Spleen (tissue), 11 donors: ENCODE measurements around the gene PDE3A. TPM values are rescaled to one million over a fixed set of nuclear protein-coding genes. Genes with fewer than 3 reads are reported as not detected.

Experiments used
- DNase-seq: peaks from one replicate; pipeline ENCODE4 v3.0.0-alpha.2; 2020
- H3K27ac ChIP-seq, 8 donors: fragments of 200-600 bp; sonication (generic) in 7 of 8; 1 replicate in 4 of 8; 2 replicates in 4 of 8; pipeline versions ENCODE4 v1.5.0 to v1.8.0; 2016 to 2021; ENCODE audit warnings: inconsistent platforms in 4 of 8, mild to moderate bottlenecking in 4 of 8, moderate library complexity in 1 of 8
- H3K27me3 ChIP-seq, 7 donors: fragments of 200-600 bp; sonication (generic) in 6 of 7; replicated peaks in 1 of 7; 1 replicate in 4 of 7; 2 replicates in 3 of 7; pipeline versions ENCODE4 v1.5.0 to v1.8.0; 2016 to 2021; ENCODE audit warnings: inconsistent platforms in 3 of 7, mild to moderate bottlenecking in 1 of 7
- H3K36me3 ChIP-seq, 6 donors: fragments of 200-600 bp; sonication (generic) in 5 of 6; 1 replicate in 4 of 6; 2 replicates in 2 of 6; pipeline versions ENCODE4 v1.5.0 to v1.8.0; 2016 to 2021; ENCODE audit warnings: inconsistent platforms in 2 of 6
- H3K4me1 ChIP-seq, 6 donors: fragments of 200-600 bp; sonication (generic) in 5 of 6; 1 replicate in 3 of 6; 2 replicates in 3 of 6; pipeline versions ENCODE4 v1.5.0 to v1.8.0; 2016 to 2021; ENCODE audit warnings: inconsistent platforms in 3 of 6
- H3K4me3 ChIP-seq, 8 donors: fragments of 200-600 bp; sonication (generic) in 7 of 8; 1 replicate in 4 of 8; 2 replicates in 4 of 8; pipeline versions ENCODE4 v1.5.0 to v1.8.0; 2016 to 2021; ENCODE audit warnings: inconsistent platforms in 4 of 8, mild to moderate bottlenecking in 4 of 8, moderate library complexity in 2 of 8
- H3K9me3 ChIP-seq, 8 donors: fragments of 200-600 bp; sonication (generic) in 7 of 8; 1 replicate in 4 of 8; 2 replicates in 4 of 8; pipeline versions ENCODE4 v1.5.0 to v1.8.0; 2016 to 2021; ENCODE audit warnings: inconsistent platforms in 4 of 8
- CTCF ChIP-seq, 11 experiments: fragments of 200-600 bp in 7 of 11; fragments of 450-650 bp in 4 of 11; sonication (generic) in 4 of 11; IDR thresholded peaks in 8 of 11; conservative IDR thresholded peaks in 3 of 11; 1 replicate in 7 of 11; 2 replicates in 4 of 11; pipeline versions ENCODE4 v1.4.0 to v1.8.0; 2016 to 2021; ENCODE audit warnings: antibody characterized with exemption in 11 of 11, inconsistent platforms in 4 of 11, mild to moderate bottlenecking in 1 of 11
- POLR2A ChIP-seq, 3 donors: fragments of 450-650 bp; IDR thresholded peaks; one replicate each; pipeline ENCODE4 v1.5.1; 2017; ENCODE audit warnings: antibody characterized with exemption in 3 of 3, mild to moderate bottlenecking in 1 of 3
- POLR2AphosphoS5 ChIP-seq, 3 donors: sonication (generic); formaldehyde crosslinking; IDR thresholded peaks; one replicate each; pipeline ENCODE4 v1.5.1; 2017; ENCODE audit warnings: antibody characterized with exemption in 3 of 3
- WGBS, 5 donors: extraction: QIAGEN DNeasy Blood & Tissue Kit in 3 of 5; methylation state at CpG; one replicate each; pipeline versions ENCODE4 v1.1.5 to v1.1.7; 2013 to 2018; 5-methylcytosine and 5-hydroxymethylcytosine counted together
- intact Hi-C: fragments of 100-400 bp; cut with DNase I; formaldehyde crosslinking; loops from one replicate; pipeline ENCODE4 v1.15.0; 2023; ENCODE audit warnings: low total_unique reads
- polyA plus RNA-seq, 3 donors: library from polyadenylated mRNA; stranded (reverse); fragments of 200-250 nt; gene quantifications; one replicate each; pipeline ENCODE4 v1.2.1, GENCODE V29; 2013
- total RNA-seq, 7 donors: library from RNA; depleted of rRNA in 3 of 7; stranded (reverse); fragments of >200 nt in 3 of 7; fragmentation: NEBNext Ultra II Directional in 4 of 7; extraction: Animal tissue kit (Norgen Biotek cat#: 25700) in 4 of 7; gene quantifications; one replicate each; pipeline versions ENCODE4 v1.1.0 to v1.2.1, GENCODE V29; 2016 to 2021
- donor health status: healthy with polysubstance abuse.
- donor health status: DM: no; HTN: no; CAD: no; lungs with moderate emphysema.
- donor health status: DM: no; HTN: no; CAD: no.
- donor health status: Bipolar disorder and iron deficiency.
- donor health status: healthy.
- donor health status: DM: no; HTN: no; CAD: no.
- donor health status: DM: yes; HTN: yes; CAD: no.

Gene PDE3A
- total and polyA plus RNA-seq, 10 donors: 0.57 to 10.1 (median 7.5) TPM

GRCh38 chr12:20493934-20494333 lies 125.6 kb downstream of the PDE3A start:
- no peak for DNase-seq
- H3K4me1 ChIP-seq: no peaks in the 10 kb centered on the region
- H3K27me3 ChIP-seq: no peaks in the 10 kb centered on the region
- intact Hi-C loops: no loop called here
- WGBS, 5 donors: 71 to 87% (median 78%) methylated on average over 1 of the region's 1 CpG
- peak overlapping the region in 1 of 8 donors; percentile 23 for H3K27ac ChIP-seq
- H3K4me3 ChIP-seq: no peak overlapping the region
- TF ChIP-seq CTCF (IDR thresholded peaks at IDR 0.05 in 8 of 11, conservative IDR thresholded peaks at IDR 0.05 in 3 of 11) (no peak), POLR2A (IDR thresholded peaks at IDR 0.05) (no peak), POLR2AphosphoS5 (IDR thresholded peaks at IDR 0.05) (no peak)
- no peaks in the 10 kb centered on the region for H3K9me3 ChIP-seq
- H3K36me3 ChIP-seq: no peaks in the 10 kb centered on the region

GRCh38 chr12:20494851-20495250 lies 126.5 kb downstream of the PDE3A start:
- Histone ChIP-seq H3K9me3 (no peaks in the 10 kb centered on the region), H3K4me3 (no peak overlapping the region), H3K4me1 (no peaks in the 10 kb centered on the region), H3K27me3 (no peaks in the 10 kb centered on the region), H3K27ac (peak overlapping the region in 1 of 8 donors; percentile 3), H3K36me3 (no peaks in the 10 kb centered on the region)
- TF ChIP-seq CTCF (IDR thresholded peaks at IDR 0.05 in 8 of 11, conservative IDR thresholded peaks at IDR 0.05 in 3 of 11) (no peak), POLR2A (IDR thresholded peaks at IDR 0.05) (no peak), POLR2AphosphoS5 (IDR thresholded peaks at IDR 0.05) (no peak)
- 68 to 85% (median 78%) methylated on average over 2 of the region's 2 CpGs for WGBS, 5 donors
- DNase-seq: no peak
- intact Hi-C loops: no loop called here

- TF ChIP-seq POLR2A (IDR thresholded peaks at IDR 0.05) (no peak), POLR2AphosphoS5 (IDR thresholded peaks at IDR 0.05) (no peak), CTCF (IDR thresholded peaks at IDR 0.05 in 8 of 11, conservative IDR thresholded peaks at IDR 0.05 in 3 of 11) (no peak)
- H3K36me3 ChIP-seq: no peaks in the 10 kb centered on the region
- no peak overlapping the region for H3K4me3 ChIP-seq
- no peak for DNase-seq
- H3K4me1 ChIP-seq: no peaks in the 10 kb centered on the region
- WGBS, 5 donors: 66 to 84% (median 75%) methylated on average over 1 of the region's 1 CpG
- H3K9me3 ChIP-seq: no peaks in the 10 kb centered on the region
- intact Hi-C loops: no loop called here
- no peaks in the 10 kb centered on the region for H3K27me3 ChIP-seq
- no peak overlapping the region for H3K27ac ChIP-seq
Observed at GRCh38 chr12:20495997-20496396, 127.7 kb downstream of the PDE3A start.

GRCh38 chr12:20497707-20498106 lies 129.4 kb downstream of the PDE3A start:
- no peaks in the 10 kb centered on the region for H3K36me3 ChIP-seq
- no peaks in the 10 kb centered on the region for H3K27me3 ChIP-seq
- DNase-seq: no peak
- no peaks in the 10 kb centered on the region for H3K4me1 ChIP-seq
- H3K9me3 ChIP-seq: no peaks in the 10 kb centered on the region
- TF ChIP-seq POLR2A (IDR thresholded peaks at IDR 0.05) (no peak), CTCF (IDR thresholded peaks at IDR 0.05 in 8 of 11, conservative IDR thresholded peaks at IDR 0.05 in 3 of 11) (no peak), POLR2AphosphoS5 (IDR thresholded peaks at IDR 0.05) (no peak)
- WGBS, 5 donors: 58 to 78% (median 69%) methylated on average over 3 of the region's 3 CpGs
- intact Hi-C loops: no loop called here
- H3K27ac ChIP-seq: no peak overlapping the region
- no peak overlapping the region for H3K4me3 ChIP-seq
